Large intestine (tissue), 3 donors: Measurements from ENCODE around the gene AGBL1. TPM values are rescaled to one million over a fixed set of nuclear protein-coding genes. Genes with fewer than 3 reads are reported as not detected.

Source experiments
- DNase-seq, 2 donors: peaks; one replicate each; pipeline versions ENCODE4 v3.0.0 to v3.0.0-alpha.2; 2013
- H3K27ac ChIP-seq: one replicate; pipeline ENCODE4 v1.5.1; 2013; ENCODE audit warnings: low read length
- H3K27me3 ChIP-seq: 2 replicates; pipeline ENCODE4 v1.6.1; 2013; ENCODE audit warnings: low read length; ENCODE audit not compliant: control insufficient read depth, insufficient read depth
- H3K36me3 ChIP-seq: 2 replicates; pipeline ENCODE4 v1.6.1; 2013; ENCODE audit warnings: low read length; ENCODE audit not compliant: control insufficient read depth, insufficient read depth
- H3K4me1 ChIP-seq: one replicate; pipeline ENCODE4 v1.6.1; 2013; ENCODE audit warnings: low read length; ENCODE audit not compliant: control insufficient read depth, insufficient read depth
- H3K4me3 ChIP-seq: one replicate; pipeline ENCODE4 v1.5.1; 2013; ENCODE audit warnings: low read length
- H3K9me3 ChIP-seq: one replicate; pipeline ENCODE4 v1.6.1; 2013; ENCODE audit warnings: mild to moderate bottlenecking, low read depth, low read length, moderate library complexity; ENCODE audit not compliant: control insufficient read depth
- WGBS: methylation state at CpG from one replicate; pipeline ENCODE4 v1.1.5; 2013; ENCODE audit warnings: low lambda C conversion rate; ENCODE audit not compliant: insufficient coverage; 5-methylcytosine and 5-hydroxymethylcytosine counted together
- polyA plus RNA-seq: library from polyadenylated mRNA; unstranded; fragments of 120-200 nt; gene quantifications from one replicate; pipeline ENCODE4 v1.2.1, GENCODE V29; 2013

The AGBL1 gene
- polyA plus RNA-seq, 1 donor = 0.04 TPM

GRCh38 chr15:86392296-86392695, 312.6 kb downstream of the AGBL1 start:
- WGBS = no CpG with 5 or more reads among the region's 1 CpG
- Histone ChIP-seq H3K4me3 (no peak overlapping the region), H3K9me3 (no peaks in the 10 kb centered on the region), H3K4me1 (no peaks in the 10 kb centered on the region), H3K36me3 (no peaks in the 10 kb centered on the region), H3K27me3 (no peaks in the 10 kb centered on the region), H3K27ac (no peak overlapping the region)
- no peak for DNase-seq

- Histone ChIP-seq H3K4me1 (no peaks in the 10 kb centered on the region), H3K27ac (no peak overlapping the region), H3K27me3 (no peaks in the 10 kb centered on the region), H3K9me3 (no peaks in the 10 kb centered on the region), H3K4me3 (no peak overlapping the region), H3K36me3 (no peaks in the 10 kb centered on the region)
- no CpG with 5 or more reads among the region's 2 CpGs for WGBS
- DNase-seq = no peak
These were observed 313.2 kb downstream of the AGBL1 start for GRCh38 chr15:86392874-86393273.

GRCh38 chr15:86394866-86395265, 315.2 kb downstream of the AGBL1 start:
- no peak for DNase-seq
- H3K4me1 ChIP-seq = no peaks in the 10 kb centered on the region
- no peaks in the 10 kb centered on the region for H3K27me3 ChIP-seq
- no peak overlapping the region for H3K27ac ChIP-seq
- no CpG with 5 or more reads among the region's 1 CpG for WGBS
- no peaks in the 10 kb centered on the region for H3K9me3 ChIP-seq
- no peaks in the 10 kb centered on the region for H3K36me3 ChIP-seq
- no peak overlapping the region for H3K4me3 ChIP-seq

- H3K36me3 ChIP-seq = no peaks in the 10 kb centered on the region
- 68% methylated on average over 2 of the region's 5 CpGs for WGBS
- H3K27me3 ChIP-seq = no peaks in the 10 kb centered on the region
- DNase-seq = peak in 1 of 2 donors; percentile 4
- no peak overlapping the region for H3K27ac ChIP-seq
- H3K4me3 ChIP-seq = no peak overlapping the region
- no peaks in the 10 kb centered on the region for H3K4me1 ChIP-seq
- H3K9me3 ChIP-seq = no peaks in the 10 kb centered on the region
These were observed 319.6 kb downstream of the AGBL1 start for GRCh38 chr15:86399041-86399954.

- Histone ChIP-seq H3K4me3 (no peak overlapping the region), H3K27ac (no peak overlapping the region), H3K4me1 (no peaks in the 10 kb centered on the region), H3K9me3 (no peaks in the 10 kb centered on the region), H3K27me3 (no peaks in the 10 kb centered on the region), H3K36me3 (no peaks in the 10 kb centered on the region)
- DNase-seq = no peak
These were observed 323.6 kb downstream of the AGBL1 start for GRCh38 chr15:86403221-86403620.

GRCh38 chr15:86403914-86404583, 324.4 kb downstream of the AGBL1 start:
- DNase-seq = no peak
- Histone ChIP-seq H3K9me3 (no peaks in the 10 kb centered on the region), H3K4me3 (no peak overlapping the region), H3K27me3 (no peaks in the 10 kb centered on the region), H3K27ac (no peak overlapping the region), H3K4me1 (no peaks in the 10 kb centered on the region), H3K36me3 (no peaks in the 10 kb centered on the region)
- WGBS = no CpG with 5 or more reads among the region's 3 CpGs

- no peak for DNase-seq
- WGBS = 33% methylated on average over 3 of the region's 3 CpGs
These were observed 328.6 kb downstream of the AGBL1 start for GRCh38 chr15:86408261-86408660.

GRCh38 chr15:86411916-86412315, 332.2 kb downstream of the AGBL1 start:
- no peak overlapping the region for H3K4me3 ChIP-seq
- no peaks in the 10 kb centered on the region for H3K9me3 ChIP-seq
- no peak overlapping the region for H3K27ac ChIP-seq
- no peaks in the 10 kb centered on the region for H3K4me1 ChIP-seq
- DNase-seq = no peak
- 75% methylated on average over 2 of the region's 2 CpGs for WGBS
- H3K27me3 ChIP-seq = no peaks in the 10 kb centered on the region
- no peaks in the 10 kb centered on the region for H3K36me3 ChIP-seq

More at GRCh38 chr15:86408261-86408660, 328.6 kb downstream of the AGBL1 start:
- H3K36me3 ChIP-seq = no peaks in the 10 kb centered on the region
- no peaks in the 10 kb centered on the region for H3K4me1 ChIP-seq
- no peaks in the 10 kb centered on the region for H3K27me3 ChIP-seq
- H3K4me3 ChIP-seq = no peak overlapping the region
- H3K9me3 ChIP-seq = no peaks in the 10 kb centered on the region
- H3K27ac ChIP-seq = no peak overlapping the region

GRCh38 chr15:86413191-86413590, 333.5 kb downstream of the AGBL1 start:
- 86% methylated on average over 1 of the region's 1 CpG for WGBS
- Histone ChIP-seq H3K27ac (no peak overlapping the region), H3K9me3 (no peaks in the 10 kb centered on the region), H3K4me3 (no peak overlapping the region), H3K4me1 (no peaks in the 10 kb centered on the region), H3K27me3 (no peaks in the 10 kb centered on the region), H3K36me3 (no peaks in the 10 kb centered on the region)
- DNase-seq = no peak

- Histone ChIP-seq H3K27me3 (no peaks in the 10 kb centered on the region), H3K9me3 (no peaks in the 10 kb centered on the region), H3K27ac (no peak overlapping the region), H3K36me3 (no peaks in the 10 kb centered on the region), H3K4me1 (no peaks in the 10 kb centered on the region), H3K4me3 (no peak overlapping the region)
- DNase-seq = no peak
- 100% methylated on average over 2 of the region's 3 CpGs for whole genome bisulfite sequencing
These were observed 346.1 kb downstream of the AGBL1 start for GRCh38 chr15:86425746-86426145.
